NCI-H345 treated with DMSO at 0.1 percent for 48 hours (cell line): ENCODE data around the gene CUBN.

Experiments used
- DNase-seq: peaks from one replicate; lab custom pipeline; 2025; ENCODE audit not compliant: unreplicated experiment; lab: John Stamatoyannopoulos, UW

Gene CUBN

DNA sequence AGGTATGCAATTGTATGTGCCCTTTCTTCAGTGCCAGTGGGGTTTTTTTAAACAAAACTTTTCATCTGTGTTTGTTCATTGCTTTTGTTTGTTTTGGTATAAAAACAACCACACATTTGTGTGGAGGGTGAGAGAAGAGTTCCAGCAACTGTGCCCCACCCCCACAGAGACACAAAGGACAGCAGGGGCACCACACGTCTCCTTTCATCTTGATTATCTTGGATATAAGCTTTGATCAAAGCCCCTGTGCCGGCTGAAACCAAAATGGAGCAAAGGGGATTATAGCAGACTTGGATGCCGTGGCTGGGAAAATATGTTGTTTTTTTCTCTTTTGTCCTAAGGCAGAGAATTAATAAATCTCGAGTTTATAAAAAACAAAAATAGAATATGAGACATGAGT, 200.5 kb downstream of the CUBN start:
- DNase-seq = no peak

DNA sequence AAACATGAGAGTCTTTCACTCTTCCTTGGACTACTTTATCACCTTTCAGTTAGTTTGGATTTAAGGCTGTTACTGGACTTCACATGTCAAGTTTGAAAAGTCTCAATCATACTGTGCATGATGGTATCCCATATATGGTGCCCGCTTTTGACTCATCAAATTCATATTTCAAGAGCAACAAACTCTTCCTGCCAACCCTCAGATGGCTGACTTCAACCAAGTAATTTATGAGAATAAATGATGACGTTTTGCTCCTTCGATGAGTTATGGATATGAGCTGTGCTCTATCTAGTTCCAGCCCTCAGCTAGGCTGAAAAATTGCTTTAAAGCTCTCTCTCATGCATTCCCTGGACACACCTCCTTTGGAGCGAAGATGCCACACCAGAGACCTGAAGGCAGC, 202.1 kb downstream of the CUBN start:
- DNase-seq = no peak

DNA sequence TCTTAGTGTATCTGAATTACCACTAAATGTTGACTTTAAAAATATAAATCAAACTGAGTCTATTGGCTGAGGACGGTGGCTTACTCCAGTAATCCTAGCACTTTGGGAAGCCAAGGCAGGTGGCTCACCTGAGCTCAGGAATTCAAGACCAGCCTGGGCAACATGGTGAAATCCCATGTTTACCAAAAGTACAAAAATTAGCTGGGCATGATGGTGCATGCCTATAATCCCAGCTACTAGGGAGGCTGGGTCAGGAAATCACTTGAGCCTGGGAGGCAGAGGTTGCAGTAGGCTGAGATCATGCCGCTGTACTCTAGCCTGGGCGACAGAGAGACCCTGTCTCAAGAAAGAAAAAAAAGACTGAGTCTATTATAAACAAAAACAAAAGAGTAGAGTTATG, 205.9 kb downstream of the CUBN start:
- no peak for DNase-seq

DNA sequence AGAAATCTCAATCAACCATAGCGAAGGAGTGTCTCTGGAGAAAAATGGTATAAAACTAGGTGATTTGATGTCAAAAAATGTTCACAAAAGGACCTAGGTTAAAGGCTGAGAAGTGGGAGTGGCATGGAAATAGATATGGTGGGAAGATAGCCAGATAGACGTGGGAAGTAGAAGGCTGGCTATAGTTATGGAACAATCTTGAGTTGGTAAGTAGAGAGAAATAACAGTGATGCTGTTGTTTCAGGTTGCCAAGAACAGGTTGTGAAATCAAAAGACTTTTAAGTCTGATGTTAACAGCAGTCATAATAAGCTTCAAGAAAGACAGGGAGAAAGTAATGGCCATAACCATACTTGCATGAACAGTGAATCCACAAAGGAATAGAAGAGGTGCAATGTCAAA, 206.3 kb downstream of the CUBN start:
- no peak for DNase-seq

DNA sequence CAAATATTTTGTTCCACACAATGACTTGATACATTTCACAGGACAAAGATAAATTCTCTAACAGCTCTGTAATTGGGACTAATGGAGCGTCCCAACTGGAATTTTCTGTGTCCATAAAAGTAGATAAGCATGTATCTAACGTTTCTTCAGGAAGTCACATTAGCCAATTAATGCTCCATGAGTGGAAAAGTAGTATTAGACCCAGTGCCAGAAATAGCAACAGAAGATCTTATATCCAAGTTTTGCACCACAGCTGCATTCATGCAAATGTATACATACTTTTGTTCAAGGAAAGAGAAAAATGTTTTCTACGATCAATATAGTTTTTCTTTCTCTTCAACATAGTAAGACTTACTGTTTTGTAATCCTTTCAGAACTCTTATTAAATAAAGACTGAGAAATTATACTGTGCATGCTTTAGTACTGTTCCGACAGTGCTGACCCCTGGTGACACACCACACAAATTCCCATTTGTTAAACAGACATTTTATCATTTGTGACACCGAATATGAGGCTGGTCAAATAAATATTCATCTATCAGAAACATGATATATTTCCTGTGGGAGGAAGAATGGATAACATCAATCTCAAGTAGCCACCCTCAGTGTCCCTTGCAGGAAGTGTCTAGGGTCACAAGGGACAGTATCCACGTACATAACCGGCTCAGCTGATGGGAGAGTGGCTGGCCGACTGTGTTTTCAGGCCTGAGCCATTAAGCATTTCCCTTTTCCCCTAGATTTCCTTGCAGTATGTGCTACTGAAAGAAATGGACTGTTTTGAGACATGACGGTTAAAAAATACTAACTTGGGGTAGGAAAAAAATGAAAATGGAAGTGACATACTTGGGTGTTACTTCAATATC, 210.3 kb downstream of the CUBN start:
- no peak for DNase-seq

DNA sequence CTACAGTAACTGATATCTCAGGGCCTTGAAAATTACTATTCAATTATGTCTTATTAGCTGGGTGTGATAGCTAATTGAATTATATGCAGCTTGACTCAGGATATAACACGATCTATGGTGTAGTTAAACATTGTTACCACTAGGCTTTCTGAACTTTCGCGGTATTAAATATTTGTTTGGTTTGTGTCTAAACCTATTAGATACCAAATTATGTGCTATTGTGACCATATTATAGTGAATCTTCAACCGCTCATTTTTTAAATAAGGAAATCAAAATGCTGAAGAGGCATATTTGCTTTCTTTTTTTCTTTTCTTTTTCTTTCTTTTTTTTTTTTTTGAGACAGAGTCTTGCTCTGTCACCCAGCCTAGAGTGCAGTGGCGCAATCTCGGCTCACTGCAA, 213.1 kb downstream of the CUBN start:
- DNase-seq = no peak

DNA sequence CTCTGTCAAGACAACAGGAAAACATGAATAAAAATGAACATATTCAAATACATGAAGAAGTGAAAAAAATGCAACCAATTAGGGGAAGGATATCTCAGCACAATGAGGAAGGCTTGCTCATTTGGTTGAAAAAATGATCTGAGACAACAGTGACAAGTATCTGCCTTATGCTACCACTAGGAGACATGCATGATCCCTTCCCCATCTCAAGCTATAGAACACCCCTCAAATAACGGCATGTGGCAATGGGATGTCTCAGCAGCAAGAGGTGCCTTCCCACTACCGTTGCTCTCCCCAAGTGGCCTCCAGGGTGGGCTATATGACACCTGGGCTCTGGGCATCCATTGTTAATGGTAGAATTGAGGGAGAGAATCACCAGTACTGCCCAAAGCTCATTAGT, 214.3 kb downstream of the CUBN start:
- no peak for DNase-seq

DNA sequence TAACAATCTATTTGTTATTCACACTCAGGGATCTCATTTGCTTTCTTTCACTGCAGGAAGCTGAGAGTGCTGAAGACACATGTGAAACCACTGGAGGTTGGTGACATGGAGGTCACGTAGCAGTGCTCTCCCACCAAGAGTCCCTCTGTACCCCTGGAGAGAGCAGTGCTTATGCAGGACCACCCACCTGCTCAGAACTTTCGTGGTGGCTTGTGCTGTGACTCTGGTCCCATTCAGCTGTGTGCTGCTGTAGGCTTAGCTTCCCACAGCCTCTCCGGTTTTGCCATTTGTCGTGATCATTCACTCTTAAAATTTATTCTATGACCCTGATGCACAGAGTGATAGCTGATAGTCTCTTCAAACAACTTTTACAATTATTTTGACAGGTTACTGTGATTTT, 216.3 kb downstream of the CUBN start:
- DNase-seq = no peak

DNA sequence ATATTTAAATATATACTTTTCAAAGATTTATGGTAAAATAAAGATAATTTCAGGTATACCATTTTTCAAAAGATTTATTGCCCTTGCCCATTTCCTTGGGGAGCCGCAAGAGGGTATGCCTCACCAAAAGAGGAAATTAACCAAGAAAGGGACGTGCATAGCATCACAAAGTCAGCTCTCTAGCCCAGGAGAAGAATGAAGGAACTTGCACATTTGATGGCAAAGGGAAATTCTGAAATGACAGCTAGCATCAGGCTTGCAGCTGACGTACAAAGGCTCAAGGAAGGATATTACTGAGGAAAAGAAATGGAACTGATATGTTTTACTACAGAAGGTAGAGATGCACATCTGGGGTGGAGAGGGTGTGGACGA, 218.8 kb downstream of the CUBN start:
- DNase-seq = no peak

DNA sequence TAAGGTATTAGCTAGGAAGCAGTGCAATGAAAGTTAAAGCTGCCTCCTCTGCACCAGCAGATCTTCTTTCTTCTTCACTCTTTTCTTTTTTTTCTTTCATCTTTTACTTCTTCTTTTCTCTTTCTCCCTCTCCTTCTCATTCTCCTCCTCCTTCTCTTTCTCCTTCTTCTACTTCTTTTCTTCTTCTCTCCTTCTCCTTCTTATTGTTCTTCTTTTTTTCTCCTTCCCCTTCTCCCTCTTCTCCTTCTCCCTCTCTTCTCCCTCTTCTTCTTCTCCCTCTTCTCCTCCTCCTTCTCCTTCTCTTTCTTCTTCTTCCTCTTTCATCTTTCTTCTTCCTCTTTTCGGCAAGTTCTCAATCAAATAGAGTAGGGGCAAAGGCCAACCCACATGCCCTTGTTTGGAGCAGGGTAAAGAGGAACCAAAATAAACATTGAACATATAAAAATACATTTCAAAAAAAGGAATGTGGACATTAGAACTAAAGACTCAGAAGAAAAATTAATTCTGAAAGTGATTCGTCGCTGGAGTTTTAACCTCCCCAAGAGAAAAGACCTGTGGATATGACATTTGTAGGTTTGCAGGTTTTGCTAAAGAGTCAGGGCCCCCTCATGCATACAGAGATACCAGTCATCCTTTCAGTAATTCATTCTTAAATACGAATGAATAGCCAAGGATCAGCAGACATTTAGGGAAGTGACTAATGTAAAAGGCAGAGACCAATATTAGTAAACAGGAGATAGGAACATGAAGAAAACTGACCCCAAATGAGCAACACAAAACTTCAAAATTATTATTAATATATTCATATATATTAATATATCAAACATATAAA, 219.4 kb downstream of the CUBN start:
- no peak for DNase-seq

DNA sequence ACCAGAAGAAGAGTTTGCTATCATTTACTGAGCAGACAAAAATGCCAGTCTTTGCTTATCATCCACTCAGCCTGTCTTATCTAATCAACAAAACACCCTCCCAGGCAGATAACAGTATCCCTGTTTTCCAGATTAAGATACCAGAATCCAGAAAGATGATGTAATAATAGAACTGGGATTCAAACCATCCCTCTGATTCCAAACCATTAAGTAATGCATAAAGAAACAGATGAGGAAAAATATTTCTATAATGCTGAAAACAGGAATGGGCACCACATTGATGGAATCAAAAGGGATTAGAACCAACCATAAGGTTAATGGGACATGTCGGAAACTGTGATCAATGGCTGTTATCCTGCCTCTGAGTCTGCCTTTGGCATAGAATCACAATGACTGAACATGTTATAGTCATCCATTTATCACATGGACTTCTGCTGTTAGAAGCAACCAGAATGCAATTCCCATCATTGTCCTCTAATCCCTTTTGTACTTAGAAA, 220.3 kb downstream of the CUBN start:
- DNase-seq = no peak

DNA sequence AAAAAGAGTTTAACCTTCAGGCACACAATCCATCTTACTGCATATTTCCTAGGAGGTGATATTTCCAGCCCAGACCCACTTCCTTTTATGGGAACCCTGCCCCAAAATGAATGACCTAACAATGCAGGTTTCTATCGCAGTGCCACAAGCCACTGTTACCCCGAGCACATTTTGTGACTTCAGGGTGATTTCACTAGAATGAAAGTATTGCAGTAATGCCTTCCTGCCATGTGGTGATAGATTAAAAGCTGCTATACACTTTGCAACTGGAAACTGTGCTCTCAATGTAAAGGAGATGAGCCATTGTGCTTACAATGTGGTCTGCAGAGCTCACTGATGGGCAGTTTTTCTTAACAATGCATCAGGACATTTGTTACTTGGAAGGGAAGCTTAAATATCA, 221.9 kb downstream of the CUBN start:
- DNase-seq = no peak

DNA sequence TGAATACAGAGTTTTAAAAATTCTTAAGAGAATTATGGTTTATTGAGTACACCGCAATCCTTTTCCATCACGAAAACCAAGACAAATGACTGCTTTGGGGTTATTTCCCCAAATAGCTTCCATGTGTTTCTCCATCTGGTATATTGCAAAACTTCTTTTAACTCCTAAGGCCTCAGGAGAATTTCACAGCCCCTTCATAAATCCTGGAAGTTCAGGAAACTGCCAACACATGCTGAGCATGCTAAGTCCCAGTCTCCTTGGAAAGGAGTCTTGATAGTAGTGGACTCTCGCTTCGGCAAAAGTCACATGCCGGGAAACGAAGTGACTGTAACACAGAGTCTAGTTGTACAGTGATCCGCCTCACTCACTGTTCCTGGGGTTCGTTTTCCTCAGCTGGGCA, 224.3 kb downstream of the CUBN start:
- no peak for DNase-seq

DNA sequence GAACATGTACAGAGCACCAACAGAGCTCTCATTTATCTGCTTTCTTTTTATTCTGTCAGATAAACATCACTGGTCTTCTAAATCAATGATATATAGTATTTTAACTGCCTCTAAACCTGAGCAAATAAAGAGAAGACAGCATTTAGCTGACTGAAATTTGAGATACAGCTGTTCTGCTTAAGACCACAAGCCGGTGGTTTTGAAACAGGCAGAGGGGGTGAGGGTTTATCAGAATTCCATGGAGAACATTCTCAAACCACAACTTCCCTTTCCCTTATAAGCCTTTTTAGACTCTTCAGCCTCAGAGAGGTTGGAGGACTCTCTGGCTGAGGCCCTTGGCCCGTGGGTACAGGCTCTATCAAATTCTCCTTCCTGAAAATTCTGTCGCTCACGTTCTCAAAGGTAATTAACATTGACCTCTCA, 225.0 kb downstream of the CUBN start:
- DNase-seq = no peak

DNA sequence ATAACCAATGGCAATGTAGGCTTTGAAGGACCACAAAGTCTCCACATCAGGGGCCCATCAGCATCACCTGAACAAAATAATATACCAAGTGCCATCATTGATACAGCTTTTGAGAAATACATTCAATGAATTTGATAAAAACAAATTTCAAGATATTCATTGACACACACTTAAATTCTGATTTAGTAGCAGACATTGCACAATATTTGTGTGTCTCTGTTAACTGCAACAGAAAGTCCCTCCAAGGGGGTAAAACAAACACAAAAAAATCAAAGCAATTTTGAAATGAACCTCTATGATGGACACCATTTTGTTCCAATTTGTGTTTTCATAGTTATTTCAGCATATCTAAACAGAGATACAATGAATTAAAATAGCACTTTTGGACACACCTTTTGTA, 225.6 kb downstream of the CUBN start:
- no peak for DNase-seq

DNA sequence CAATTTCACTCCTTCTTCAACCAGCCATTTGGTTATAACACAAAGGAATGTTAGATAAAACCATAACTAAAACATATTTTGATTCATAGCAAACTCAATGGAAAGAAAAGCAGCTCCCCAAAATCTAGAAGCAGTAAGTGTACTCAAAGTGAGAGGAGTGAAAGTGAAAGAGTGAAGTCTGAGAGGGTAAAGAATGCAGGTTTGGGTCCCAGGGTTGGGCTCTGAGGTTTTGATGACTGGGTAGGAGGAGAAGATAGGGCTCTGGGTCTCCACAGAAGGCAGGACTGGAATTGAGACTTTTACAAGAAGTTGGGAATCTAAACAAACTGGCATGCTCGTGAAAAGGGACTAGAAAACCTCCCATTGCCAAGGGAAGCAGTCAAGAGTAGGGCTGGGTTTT, 227.0 kb downstream of the CUBN start:
- DNase-seq = no peak

DNA sequence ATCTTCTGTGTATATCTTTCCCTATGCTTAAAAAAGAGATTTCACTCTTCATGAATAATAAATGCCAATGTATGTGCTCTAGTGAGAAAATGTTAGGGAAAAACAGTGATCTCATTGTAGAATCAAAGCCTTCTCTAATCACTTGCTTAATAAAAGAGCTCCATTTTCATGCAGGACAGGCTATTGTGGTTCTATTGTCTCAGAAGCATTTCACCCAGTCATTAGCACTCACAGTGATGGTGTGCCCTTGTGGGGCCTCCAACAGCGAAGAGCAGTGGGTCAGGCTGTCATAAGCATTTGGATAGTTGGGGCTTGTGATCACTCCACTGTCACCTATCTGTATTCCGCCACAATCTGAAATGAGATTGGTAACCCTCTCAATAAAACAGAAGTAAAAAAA, 228.5 kb downstream of the CUBN start:
- no peak for DNase-seq

DNA sequence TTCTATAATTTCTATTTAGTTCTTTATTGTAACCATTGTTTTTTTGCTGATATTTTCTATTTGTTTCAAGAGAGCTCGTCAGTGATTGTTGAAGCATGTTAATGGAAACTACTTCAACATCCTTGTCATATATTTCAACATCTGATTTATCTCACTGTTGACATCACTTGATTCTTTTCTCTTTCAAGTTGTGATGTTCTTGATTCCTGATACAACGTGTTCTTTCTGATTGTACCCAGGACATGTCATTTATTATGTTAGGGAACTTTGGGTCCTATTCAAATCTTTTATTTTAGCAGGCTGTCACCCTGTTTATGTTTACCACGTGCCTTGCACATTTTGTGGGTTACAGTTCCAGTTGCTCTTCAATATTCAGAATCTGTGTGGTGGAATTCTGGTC, 232.6 kb downstream of the CUBN start:
- no peak for DNase-seq

DNA sequence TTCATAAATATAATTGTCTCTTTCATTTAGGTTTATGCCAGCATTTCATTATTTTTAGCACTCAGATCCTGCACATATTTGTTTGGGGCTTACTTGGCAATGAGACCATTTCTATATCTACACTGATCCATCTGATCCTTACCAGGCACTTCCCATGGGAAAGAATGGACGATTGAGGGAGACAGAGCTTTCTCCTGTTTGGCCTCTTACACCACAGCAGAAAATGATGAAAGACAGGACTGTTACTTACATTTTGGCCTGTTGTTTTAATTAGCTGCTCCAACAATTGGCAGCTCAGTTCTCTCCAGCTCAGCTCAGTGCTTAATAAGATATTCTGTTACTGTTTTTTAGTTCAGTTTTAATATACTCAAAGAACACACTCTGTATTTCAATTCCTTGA, 234.8 kb downstream of the CUBN start:
- DNase-seq = no peak

DNA sequence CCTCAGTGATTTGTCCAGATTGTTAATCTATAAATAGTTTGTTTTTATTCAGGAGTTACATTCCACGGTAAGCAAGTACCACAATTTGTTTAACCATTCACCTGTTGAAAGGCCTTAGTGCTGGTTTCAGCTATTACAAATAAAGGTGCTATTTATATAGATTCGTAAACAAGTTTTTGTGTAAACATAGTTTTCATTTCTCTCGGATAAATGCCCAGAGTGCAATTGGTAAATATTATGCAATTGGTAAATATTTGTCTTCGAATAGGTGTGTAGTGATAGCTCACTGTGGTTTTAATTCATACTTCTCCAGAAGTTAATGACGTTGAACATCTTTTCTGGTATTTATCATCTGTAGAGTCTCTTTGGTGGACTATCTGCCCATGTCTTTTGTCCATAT, 235.9 kb downstream of the CUBN start:
- DNase-seq = no peak

DNA sequence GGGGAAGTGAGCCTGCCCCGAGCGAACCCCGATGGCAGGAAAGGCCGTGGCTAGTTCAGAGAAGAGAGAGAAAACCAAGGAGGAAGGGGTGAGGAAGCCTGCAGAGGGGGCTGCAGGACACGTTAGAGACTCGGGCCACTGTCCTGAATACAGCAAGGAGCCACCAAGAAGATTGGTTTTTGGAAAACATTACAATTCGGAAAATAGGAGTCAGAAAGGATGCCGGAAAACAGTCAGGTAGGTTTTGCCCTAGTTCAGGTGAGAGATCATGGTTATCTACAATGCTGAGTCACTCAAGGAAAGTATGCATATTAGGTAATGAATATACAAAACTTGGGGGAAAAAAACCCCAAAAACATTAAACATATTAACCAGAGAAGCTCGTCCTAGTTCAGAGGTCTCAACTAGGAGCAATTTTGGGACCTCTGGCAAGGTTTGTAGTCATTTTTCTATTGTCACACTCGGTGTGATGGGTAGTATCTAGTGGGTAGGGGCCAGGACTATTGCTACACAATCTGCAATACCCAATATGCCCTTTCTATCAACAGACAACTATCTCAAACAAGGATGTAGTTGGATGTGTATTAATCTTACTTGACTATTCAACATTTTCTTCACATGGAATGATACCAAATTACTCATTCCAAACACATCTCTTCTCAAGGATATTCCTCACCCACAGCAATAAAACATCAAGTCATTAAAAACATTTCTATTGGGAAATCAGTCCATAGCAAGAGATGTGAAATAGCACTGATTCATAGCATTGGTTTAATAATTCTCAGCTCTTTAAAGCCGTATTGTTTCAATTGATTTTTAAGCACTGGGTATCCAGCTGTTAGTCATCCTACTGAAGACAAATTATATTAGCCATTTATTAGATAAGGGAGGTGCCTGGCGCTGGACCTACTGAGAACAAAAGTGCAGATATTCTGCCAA, 238.0 kb downstream of the CUBN start:
- DNase-seq = no peak
